HG03097 (cell line): ENCODE results near the gene CLDN22.

ENCODE experiments used
- ATAC-seq: cut with Tn5 transposase; IDR thresholded peaks from one replicate; pipeline ENCODE4 v1.9.1; 2021; ENCODE audit not compliant: unreplicated experiment, low FRiP score

The CLDN22 gene

GRCh38 chr4:183285886-183286285, 34.2 kb downstream of the CLDN22 start:
- no peak for ATAC-seq

GRCh38 chr4:183284965-183285364, 35.1 kb downstream of the CLDN22 start:
- ATAC-seq = no peak

GRCh38 chr4:183284258-183284785, 35.8 kb downstream of the CLDN22 start:
- ATAC-seq = no peak

GRCh38 chr4:183276106-183276505, 44.0 kb downstream of the CLDN22 start:
- ATAC-seq = no peak

- ATAC-seq = no peak
Observed at GRCh38 chr4:183272384-183272783, 47.7 kb downstream of the CLDN22 start.

GRCh38 chr4:183268556-183268955, 51.5 kb downstream of the CLDN22 start:
- ATAC-seq = no peak
